Ectodermal cell (in vitro differentiated cells): ENCODE results near the gene FNDC7. TPM values are rescaled to one million over a fixed set of nuclear protein-coding genes. Genes with fewer than 3 reads are reported as not detected.
"Not testable (repeated sequence)": the region's sequence is repeated elsewhere in the genome, so short reads cannot be mapped to it uniquely, and the experiment has no call there.

Experiments
- H3K27ac ChIP-seq: 2 replicates; pipeline ENCODE4 v1.7.0; 2013; ENCODE audit warnings: mild to moderate bottlenecking, low read depth, low read length; ENCODE audit not compliant: insufficient read depth, poor library complexity, severe bottlenecking
- H3K27me3 ChIP-seq: 2 replicates; pipeline ENCODE4 v1.7.0; 2013; ENCODE audit warnings: mild to moderate bottlenecking, low read length; ENCODE audit not compliant: insufficient read depth, control insufficient read depth, poor library complexity, severe bottlenecking
- H3K36me3 ChIP-seq: one replicate; pipeline ENCODE4 v1.7.0; 2013; ENCODE audit warnings: low read length; ENCODE audit not compliant: control insufficient read depth, insufficient read depth
- H3K4me1 ChIP-seq: one replicate; pipeline ENCODE4 v1.7.0; 2013; ENCODE audit warnings: low read length; ENCODE audit not compliant: control insufficient read depth, insufficient read depth
- H3K4me3 ChIP-seq: 2 replicates; pipeline ENCODE4 v1.7.0; 2013; ENCODE audit warnings: low read depth, low read length, control low read depth; ENCODE audit not compliant: insufficient read depth
- H3K9me3 ChIP-seq: 2 replicates; pipeline ENCODE4 v1.7.0; 2013; ENCODE audit warnings: mild to moderate bottlenecking, low read length, moderate library complexity; ENCODE audit not compliant: control insufficient read depth
- WGBS, 2 experiments: methylation state at CpG; one replicate each; pipeline ENCODE4 v1.1.7; 2013; ENCODE audit warnings: missing lambda C conversion rate in 2 of 2; 5-methylcytosine and 5-hydroxymethylcytosine counted together
- polyA plus RNA-seq, 4 experiments: library from polyadenylated mRNA; stranded (reverse); fragments of 50-300 nt; gene quantifications; one replicate each; pipeline ENCODE4 v1.2.3, GENCODE V29; 2013

The FNDC7 gene, protein sequence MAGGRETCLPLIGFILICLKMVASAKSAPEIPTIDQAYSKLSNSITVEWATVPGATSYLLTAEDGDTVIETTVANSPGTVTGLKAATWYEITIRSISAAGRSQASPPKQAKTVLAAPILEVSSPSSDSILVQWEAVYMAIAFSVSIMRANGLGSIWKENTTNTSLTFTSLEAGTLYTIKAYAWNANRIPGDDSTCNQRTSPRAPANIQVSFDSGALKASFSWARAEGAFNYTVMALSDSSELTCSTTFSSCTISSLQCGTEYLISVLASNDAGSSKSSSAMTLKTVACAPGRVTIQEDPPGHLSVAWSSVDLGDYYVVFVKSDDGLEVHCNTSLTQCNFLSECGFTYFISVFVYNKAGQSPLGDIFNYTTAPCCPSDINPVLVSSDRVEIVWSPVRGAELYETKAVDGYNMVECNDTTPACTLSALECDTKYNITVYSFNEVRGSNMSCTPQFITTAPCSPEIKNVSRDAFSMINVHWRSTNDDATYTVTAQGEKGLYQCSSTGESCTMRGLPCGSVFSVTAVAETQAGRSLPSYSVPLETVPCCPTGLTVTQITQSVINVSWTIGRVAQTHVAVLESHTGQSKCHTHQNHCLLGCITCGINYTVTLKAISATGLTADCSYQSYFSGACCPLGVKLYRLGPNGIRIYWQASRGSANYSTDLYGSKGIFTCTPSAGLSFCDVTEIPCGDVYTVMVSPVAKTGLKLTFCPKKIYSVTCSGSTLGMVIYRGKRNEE
- polyA plus RNA-seq (2013, experiment 1 of 4): not detected
- polyA plus RNA-seq (2013, experiment 2 of 4): 0.12 TPM
- polyA plus RNA-seq (2013, experiment 3 of 4): 0.21 TPM
- polyA plus RNA-seq (2013, experiment 4 of 4): 0.16 TPM

DNA sequence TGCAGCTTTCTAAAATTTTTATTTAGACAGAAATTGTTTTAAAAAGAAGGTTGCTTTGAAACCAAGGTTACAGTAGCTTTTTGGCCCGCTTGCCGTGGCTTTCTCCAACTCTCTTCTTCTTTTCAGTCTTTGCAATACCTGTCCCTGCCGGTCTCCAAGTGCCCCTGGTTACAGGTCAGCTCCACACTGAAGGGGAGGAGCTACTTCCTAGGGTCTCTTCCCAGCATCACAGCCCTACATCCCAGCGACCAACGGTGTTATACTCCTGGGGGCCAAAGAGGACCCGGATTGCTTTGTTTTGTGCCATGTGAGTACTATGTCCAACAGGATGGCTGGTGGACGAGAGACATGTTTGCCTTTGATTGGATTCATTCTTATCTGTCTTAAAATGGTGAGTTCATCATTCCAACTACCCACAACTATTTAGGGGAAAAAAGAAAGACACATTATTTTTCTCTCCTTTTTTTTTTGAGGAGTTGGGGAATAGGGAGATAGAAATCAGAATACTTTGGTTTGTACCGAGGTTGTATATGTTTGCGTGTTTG is at the start of gene FNDC7:
TSS of gene FNDC7 (plus strand) at position 303 of the 545 bp plus-strand sequence. CDS start at position 329, 26 bp downstream.
- no peaks in the 10 kb centered on the region for H3K36me3 ChIP-seq
- no peaks in the 10 kb centered on the region for H3K4me1 ChIP-seq
- H3K9me3 ChIP-seq: no peaks in the 10 kb centered on the region
- H3K27ac ChIP-seq: no peak within 1 kb of the TSS
- 33 to 36% methylated on average over 6 to 7 of the region's 9 CpGs for WGBS, 2 experiments
- H3K27me3 ChIP-seq: no peaks in the 10 kb centered on the region
- no peak within 1 kb of the TSS for H3K4me3 ChIP-seq

DNA sequence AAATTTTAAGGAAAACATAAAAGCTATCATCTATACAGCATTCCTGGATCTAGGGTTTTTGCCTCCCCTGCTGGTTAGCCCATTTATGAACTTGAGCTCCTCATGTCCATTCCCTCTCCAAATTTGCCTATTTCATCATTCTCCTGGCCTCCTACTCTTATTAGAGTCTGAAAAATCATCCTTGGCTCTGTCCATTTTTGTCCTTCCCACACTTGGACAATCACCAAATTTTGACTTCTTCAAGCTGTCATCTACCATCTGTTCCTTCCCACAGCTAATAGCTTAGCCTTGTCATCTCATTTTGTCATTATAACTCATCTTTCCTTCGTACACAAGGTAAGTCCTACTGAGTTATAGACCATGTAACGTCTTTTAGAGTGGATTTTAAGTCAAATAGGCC is 49.6 kb upstream of the FNDC7 start:
- no peaks in the 10 kb centered on the region for H3K9me3 ChIP-seq
- 85 to 96% methylated on average over 2 of the region's 2 CpGs for WGBS, 2 experiments
- no peaks in the 10 kb centered on the region for H3K36me3 ChIP-seq
- no peak overlapping the region for H3K4me3 ChIP-seq
- peaks cover 32% of the 10 kb centered on the region for H3K27me3 ChIP-seq
- H3K4me1 ChIP-seq: no peaks in the 10 kb centered on the region
- H3K27ac ChIP-seq: no peak overlapping the region

DNA sequence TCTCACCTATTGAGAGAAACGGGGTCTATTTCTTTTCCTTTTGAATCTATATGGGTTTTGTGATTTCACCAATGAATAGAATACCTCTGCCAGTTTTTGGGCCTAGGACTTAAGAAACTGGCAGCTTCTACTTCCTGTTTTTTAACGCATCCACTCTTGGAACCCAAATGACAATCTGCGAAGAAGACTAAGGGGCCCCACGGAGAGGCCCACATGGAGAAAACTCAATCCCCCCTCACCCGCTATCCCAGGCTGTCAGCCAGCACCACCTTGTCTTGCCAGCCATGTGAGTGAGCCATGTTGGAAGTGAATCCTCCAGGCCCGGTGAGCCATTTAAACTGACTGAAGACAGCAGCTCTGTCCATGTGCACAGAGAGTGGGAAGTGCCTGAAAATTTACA is 48.2 kb upstream of the FNDC7 start:
- 87 to 94% methylated on average over 6 of the region's 6 CpGs for WGBS, 2 experiments
- no peaks in the 10 kb centered on the region for H3K36me3 ChIP-seq
- H3K9me3 ChIP-seq: no peaks in the 10 kb centered on the region
- H3K27ac ChIP-seq: no peak overlapping the region
- H3K4me1 ChIP-seq: no peaks in the 10 kb centered on the region
- no peak overlapping the region for H3K4me3 ChIP-seq
- H3K27me3 ChIP-seq: peaks cover 32% of the 10 kb centered on the region

DNA sequence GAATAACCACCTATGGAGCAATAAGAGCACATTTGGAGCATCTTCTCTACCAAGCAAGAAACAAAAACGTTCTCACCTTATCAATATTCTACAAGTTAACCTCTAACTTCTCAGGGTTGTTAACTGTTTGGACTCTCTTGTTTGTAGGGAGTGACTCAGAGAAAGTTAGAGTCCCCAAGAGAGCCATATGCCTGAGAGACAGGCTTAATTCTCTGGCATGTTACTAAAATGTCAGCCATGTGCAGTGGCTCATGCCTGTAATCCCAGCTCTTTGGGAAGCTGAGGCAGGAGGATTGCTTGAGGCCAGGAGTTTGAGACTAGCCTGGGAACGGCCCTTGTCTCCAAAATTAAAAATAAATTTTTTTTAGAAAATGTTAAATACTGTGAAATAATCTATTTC is 47.6 kb upstream of the FNDC7 start:
- 88 to 95% methylated on average over 2 of the region's 2 CpGs for WGBS, 2 experiments
- Histone ChIP-seq H3K27ac (no peak overlapping the region), H3K4me3 (no peak overlapping the region), H3K27me3 (peaks cover 32% of the 10 kb centered on the region), H3K9me3 (no peaks in the 10 kb centered on the region), H3K4me1 (no peaks in the 10 kb centered on the region), H3K36me3 (no peaks in the 10 kb centered on the region)

DNA sequence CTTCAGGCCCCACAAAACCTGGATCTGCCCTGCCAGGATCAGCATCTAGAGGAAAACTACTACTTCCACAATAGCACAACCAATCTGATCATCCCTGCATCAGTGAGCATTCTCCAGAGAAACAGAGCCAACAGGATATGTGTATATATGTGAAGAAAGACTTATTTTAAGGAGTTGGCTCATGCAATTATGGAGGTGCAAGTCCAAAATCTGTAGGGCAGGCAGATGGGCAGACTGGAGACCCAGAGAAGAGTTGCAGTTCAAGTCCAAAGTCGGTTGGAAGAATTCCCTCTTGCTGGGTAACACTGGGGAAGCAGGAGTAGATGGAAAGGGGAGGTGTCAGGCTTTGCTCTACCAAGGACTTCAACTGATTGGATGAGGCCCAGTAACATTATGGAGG is 46.9 kb upstream of the FNDC7 start:
- H3K36me3 ChIP-seq: no peaks in the 10 kb centered on the region
- 79 to 86% methylated on average over 1 of the region's 1 CpG for WGBS, 2 experiments
- H3K9me3 ChIP-seq: no peaks in the 10 kb centered on the region
- peaks cover 25% of the 10 kb centered on the region for H3K27me3 ChIP-seq
- H3K27ac ChIP-seq: no peak overlapping the region
- H3K4me1 ChIP-seq: no peaks in the 10 kb centered on the region
- no peak overlapping the region for H3K4me3 ChIP-seq

DNA sequence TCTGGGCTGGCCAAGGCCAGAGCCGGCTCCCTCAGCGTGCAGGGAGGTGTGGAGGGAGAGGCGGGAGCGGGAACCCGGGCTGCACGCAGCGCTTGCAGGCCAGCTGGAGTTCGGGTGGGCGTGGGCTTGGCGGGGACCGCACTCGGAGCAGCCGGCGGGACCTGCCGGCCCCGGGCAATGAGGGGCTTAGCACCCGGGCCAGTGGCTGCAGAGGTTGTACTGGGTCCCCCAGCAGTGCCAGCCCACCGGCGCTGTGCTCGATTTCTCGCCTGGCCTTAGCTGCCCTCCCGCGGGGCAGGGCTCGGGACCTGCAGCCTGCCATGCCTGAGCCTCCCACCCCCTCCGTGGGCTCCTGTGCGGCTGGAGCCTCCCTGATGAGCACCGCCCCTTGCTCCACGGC is 45.3 kb upstream of the FNDC7 start:
- H3K36me3 ChIP-seq, H3K4me1 ChIP-seq, H3K27me3 ChIP-seq, H3K9me3 ChIP-seq, H3K4me3 ChIP-seq, H3K27ac ChIP-seq: not testable (repeated sequence)
- WGBS, 2 experiments: 95 to 96% methylated on average over 28 of the region's 28 CpGs

DNA sequence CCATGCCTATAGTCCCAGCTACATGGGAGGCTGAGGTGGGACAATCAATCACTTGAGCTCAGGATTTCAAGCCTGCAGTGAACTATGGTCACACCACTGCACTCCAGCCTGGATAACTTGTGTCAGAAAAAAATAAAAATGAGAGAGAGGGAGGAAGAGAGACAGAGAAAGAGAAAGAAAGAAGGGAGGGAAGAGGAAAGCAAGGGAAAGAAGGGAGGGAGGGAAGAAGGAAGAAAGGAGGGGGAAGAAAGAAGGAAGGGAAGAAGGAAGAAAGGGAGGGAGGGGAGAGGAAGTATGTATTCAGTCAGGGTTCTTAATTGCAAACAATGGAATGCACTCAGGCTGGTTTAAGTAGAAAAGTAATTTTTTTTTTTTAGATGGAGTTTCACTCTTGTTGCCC is 43.9 kb upstream of the FNDC7 start:
- Histone ChIP-seq H3K9me3 (no peaks in the 10 kb centered on the region), H3K27ac (no peak overlapping the region), H3K36me3 (no peaks in the 10 kb centered on the region), H3K27me3 (no peaks in the 10 kb centered on the region), H3K4me3 (no peak overlapping the region), H3K4me1 (no peaks in the 10 kb centered on the region)

DNA sequence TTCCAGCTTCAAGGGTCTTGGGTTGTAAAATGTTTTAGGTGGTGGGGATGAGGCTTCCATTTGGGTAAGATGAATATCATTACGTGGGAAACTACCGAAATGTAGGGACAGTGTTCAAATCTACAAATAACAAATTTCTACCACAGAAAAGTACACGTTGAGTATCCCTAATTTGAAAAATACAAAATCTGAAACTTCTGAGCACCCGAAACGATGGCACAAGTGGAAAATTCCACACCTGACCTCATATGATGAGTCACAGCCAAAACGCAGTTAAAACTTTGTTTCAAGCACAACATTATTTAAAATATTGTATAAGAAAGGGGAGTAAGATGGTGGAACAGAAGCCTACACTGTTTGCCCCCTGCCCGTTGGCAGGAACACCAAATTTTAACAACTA is 43.0 kb upstream of the FNDC7 start:
- no peak overlapping the region for H3K4me3 ChIP-seq
- H3K4me1 ChIP-seq: no peaks in the 10 kb centered on the region
- 74 to 80% methylated on average over 5 to 6 of the region's 7 CpGs for WGBS, 2 experiments
- H3K27me3 ChIP-seq: no peaks in the 10 kb centered on the region
- H3K9me3 ChIP-seq: no peaks in the 10 kb centered on the region
- H3K36me3 ChIP-seq: no peaks in the 10 kb centered on the region
- no peak overlapping the region for H3K27ac ChIP-seq

DNA sequence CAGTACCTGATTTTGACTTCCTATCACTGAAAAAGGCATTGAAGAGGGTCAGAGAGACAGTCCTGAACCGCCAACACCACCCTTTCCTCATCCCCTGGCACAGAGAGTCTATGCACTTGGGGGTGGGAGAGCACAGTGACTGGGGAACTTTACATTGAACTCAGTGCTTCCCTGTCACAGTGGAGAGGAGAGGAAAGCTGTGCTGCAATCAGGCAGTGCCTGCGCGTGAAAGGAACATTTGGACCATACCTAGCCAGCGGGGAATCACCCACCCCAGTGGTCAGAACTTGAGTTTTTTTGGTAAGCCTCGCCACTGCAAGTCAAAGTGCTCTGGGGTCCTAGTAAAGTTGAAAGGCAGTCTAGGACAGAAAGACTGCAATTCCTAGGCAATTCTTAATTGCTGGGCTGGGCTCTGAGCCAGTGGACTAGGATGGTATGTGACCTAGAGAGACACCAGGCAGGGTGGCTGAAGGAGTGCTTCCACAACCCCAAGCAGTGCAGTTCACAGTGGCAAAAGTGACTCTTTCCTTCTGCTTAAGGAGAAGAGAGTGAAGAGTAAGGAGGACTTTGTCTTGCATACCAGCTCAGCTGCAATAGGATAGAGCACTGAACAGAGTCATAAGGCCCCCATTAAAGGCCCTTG is 42.5 kb upstream of the FNDC7 start:
- Histone ChIP-seq H3K36me3 (no peaks in the 10 kb centered on the region), H3K4me1 (no peaks in the 10 kb centered on the region), H3K27me3 (no peaks in the 10 kb centered on the region), H3K9me3 (no peaks in the 10 kb centered on the region), H3K4me3 (no peak overlapping the region), H3K27ac (no peak overlapping the region)
- WGBS, 2 experiments: 94% methylated on average over 5 of the region's 5 CpGs

DNA sequence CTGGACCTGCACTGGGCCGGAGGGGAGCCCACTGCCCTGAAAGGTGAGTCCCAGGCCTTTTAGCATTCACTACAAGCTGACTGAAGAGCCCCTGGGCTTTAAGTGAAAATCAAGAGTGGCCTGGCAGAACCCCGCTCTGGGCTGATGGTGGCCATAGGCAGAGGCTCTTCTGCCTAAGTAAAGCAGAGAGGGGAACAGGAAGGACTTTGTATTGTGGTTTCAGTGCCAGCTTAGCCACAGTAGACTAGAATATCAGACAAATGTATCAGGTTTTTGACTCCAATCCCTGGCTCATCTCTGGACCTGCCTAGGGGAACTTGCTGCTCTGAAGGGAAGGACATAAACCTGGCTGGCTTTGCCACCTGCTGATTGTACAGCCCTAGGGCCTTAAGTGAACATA is 41.6 kb upstream of the FNDC7 start:
- Histone ChIP-seq H3K27me3 (no peaks in the 10 kb centered on the region), H3K4me3 (no peak overlapping the region), H3K27ac (no peak overlapping the region), H3K4me1 (no peaks in the 10 kb centered on the region), H3K9me3 (no peaks in the 10 kb centered on the region), H3K36me3 (no peaks in the 10 kb centered on the region)
- WGBS, 2 experiments: 86 to 95% methylated on average over 2 of the region's 2 CpGs
